ENCODE measurements around the gene BCL2L1.
A peak's percentile ranks its signal among the peaks of the same experiment; 100 is the strongest.

BCL2L1 gene

GRCh38 chr20:31712564-31713311 lies 9.9 kb downstream of the BCL2L1 start:
- peak overlapping the region; percentile 6 for H3K4me3 ChIP-seq (ENCODE audit: low read length)
- no peak for TF ChIP-seq CTCF (conservative IDR thresholded peaks at IDR 0.05; ENCODE audit: low read depth, low read length)

GRCh38 chr20:31712112-31712553 lies 10.5 kb downstream of the BCL2L1 start:
- H3K4me3 ChIP-seq (ENCODE audit: low read length) = no peak overlapping the region
- DNase-seq (ENCODE audit: low read depth) = no peak
- TF ChIP-seq CTCF (conservative IDR thresholded peaks at IDR 0.05; ENCODE audit: low read depth, low read length) = no peak

More at GRCh38 chr20:31712564-31713311, 9.9 kb downstream of the BCL2L1 start:
- peak; percentile 83 for DNase-seq (ENCODE audit: low read depth)

- no peak for DNase-seq (ENCODE audit: low read depth)
- no peak for TF ChIP-seq CTCF (conservative IDR thresholded peaks at IDR 0.05; ENCODE audit: low read depth, low read length)
- H3K4me3 ChIP-seq (ENCODE audit: low read length) = no peak overlapping the region
These were observed 11.2 kb downstream of the BCL2L1 start for GRCh38 chr20:31711179-31712111.

- no peak overlapping the region for H3K4me3 ChIP-seq (ENCODE audit: low read length)
- DNase-seq (ENCODE audit: low read depth) = no peak
- no peak for TF ChIP-seq CTCF (conservative IDR thresholded peaks at IDR 0.05; ENCODE audit: low read depth, low read length)
These were observed 12.1 kb downstream of the BCL2L1 start for GRCh38 chr20:31710423-31711108.

GRCh38 chr20:31709939-31710338 lies 12.7 kb downstream of the BCL2L1 start:
- TF ChIP-seq CTCF (conservative IDR thresholded peaks at IDR 0.05; ENCODE audit: low read depth, low read length) = no peak

GRCh38 chr20:31708736-31709534 lies 13.7 kb downstream of the BCL2L1 start:
- TF ChIP-seq CTCF (conservative IDR thresholded peaks at IDR 0.05; ENCODE audit: low read depth, low read length) = no peak

More at GRCh38 chr20:31709939-31710338, 12.7 kb downstream of the BCL2L1 start:
- H3K4me3 ChIP-seq (ENCODE audit: low read length) = no peak overlapping the region
- no peak for DNase-seq (ENCODE audit: low read depth)

More at GRCh38 chr20:31708736-31709534, 13.7 kb downstream of the BCL2L1 start:
- no peak for DNase-seq (ENCODE audit: low read depth)
- no peak overlapping the region for H3K4me3 ChIP-seq (ENCODE audit: low read length)

All from retinal pigment epithelial cell (primary cell).